ENCODE results near the gene LRRC74B.
"Not testable (repeated sequence)": the region's sequence is repeated elsewhere in the genome, so short reads cannot be mapped to it uniquely, and the experiment has no call there.

DNA sequence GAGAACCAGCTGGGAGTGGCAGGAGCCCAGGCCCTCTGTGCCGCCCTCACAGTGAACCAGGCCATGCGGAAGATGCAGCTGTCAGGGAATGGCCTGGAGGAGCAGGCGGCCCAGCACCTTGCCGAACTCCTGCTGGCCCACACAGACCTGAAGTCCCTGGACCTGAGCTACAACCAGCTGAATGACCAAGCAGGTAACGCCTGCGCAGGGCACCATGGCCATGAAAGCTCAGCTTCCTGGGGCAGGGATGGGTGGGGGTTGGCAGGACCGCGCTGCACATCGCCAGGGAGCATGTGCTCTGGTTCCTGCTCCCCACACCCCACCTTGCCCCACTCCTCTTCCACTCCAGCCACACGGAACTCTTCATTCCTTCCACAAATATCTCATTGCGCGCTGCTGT is 3.2 kb downstream of the LRRC74B start:
- not testable (repeated sequence) for TF ChIP-seq POLR2A (IDR thresholded peaks at IDR 0.05); POLR2AphosphoS5 (IDR thresholded peaks at IDR 0.05); EP300 (IDR thresholded peaks at IDR 0.05; ENCODE audit: low read depth)
- TF ChIP-seq, protein P1, sequence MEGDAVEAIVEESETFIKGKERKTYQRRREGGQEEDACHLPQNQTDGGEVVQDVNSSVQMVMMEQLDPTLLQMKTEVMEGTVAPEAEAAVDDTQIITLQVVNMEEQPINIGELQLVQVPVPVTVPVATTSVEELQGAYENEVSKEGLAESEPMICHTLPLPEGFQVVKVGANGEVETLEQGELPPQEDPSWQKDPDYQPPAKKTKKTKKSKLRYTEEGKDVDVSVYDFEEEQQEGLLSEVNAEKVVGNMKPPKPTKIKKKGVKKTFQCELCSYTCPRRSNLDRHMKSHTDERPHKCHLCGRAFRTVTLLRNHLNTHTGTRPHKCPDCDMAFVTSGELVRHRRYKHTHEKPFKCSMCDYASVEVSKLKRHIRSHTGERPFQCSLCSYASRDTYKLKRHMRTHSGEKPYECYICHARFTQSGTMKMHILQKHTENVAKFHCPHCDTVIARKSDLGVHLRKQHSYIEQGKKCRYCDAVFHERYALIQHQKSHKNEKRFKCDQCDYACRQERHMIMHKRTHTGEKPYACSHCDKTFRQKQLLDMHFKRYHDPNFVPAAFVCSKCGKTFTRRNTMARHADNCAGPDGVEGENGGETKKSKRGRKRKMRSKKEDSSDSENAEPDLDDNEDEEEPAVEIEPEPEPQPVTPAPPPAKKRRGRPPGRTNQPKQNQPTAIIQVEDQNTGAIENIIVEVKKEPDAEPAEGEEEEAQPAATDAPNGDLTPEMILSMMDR (IDR thresholded peaks at IDR 0.05): not testable (repeated sequence)

All from transverse colon (tissue), 4 donors.